H1 (cell line): Measurements from ENCODE around the gene TMEM179B. TPM values are rescaled to one million over a fixed set of nuclear protein-coding genes. Genes with fewer than 3 reads are reported as not detected.

Experiments
- CEBPB ChIP-seq: IDR thresholded peaks from 2 replicates; pipeline ENCODE4 v1.6.1; 2012; ENCODE audit warnings: low read depth, low read length
- CHD7 ChIP-seq: fragments of 300-600 bp; sonication (generic); IDR thresholded peaks from 2 replicates; pipeline ENCODE4 v1.7.1; 2012; ENCODE audit warnings: low read length, moderate library complexity, mild to moderate bottlenecking, inconsistent platforms; ENCODE audit not compliant: insufficient replicate concordance
- MAFK ChIP-seq: IDR thresholded peaks from 2 replicates; pipeline ENCODE4 v1.6.1; 2012; ENCODE audit warnings: low read depth, mild to moderate bottlenecking, improper control_type of control experiment, low read length
- RAD21 ChIP-seq, 2 experiments: IDR thresholded peaks in 1 of 2; conservative IDR thresholded peaks in 1 of 2; 2 replicates each; pipeline ENCODE4 v1.6.1; 2011; ENCODE audit warnings: low read depth in 2 of 2, low read length in 2 of 2, improper control_type of control experiment in 1 of 2, inconsistent platforms in 1 of 2, mild to moderate bottlenecking in 1 of 2, moderate library complexity in 1 of 2
- SIN3A ChIP-seq, 2 experiments: IDR thresholded peaks in 1 of 2; conservative IDR thresholded peaks in 1 of 2; 2 replicates each; pipeline ENCODE4 v1.6.1; 2011 to 2012; ENCODE audit warnings: low read length in 2 of 2, improper control_type of control experiment in 1 of 2, low read depth in 1 of 2, mild to moderate bottlenecking in 1 of 2
- SP2 ChIP-seq: IDR thresholded peaks from 2 replicates; pipeline ENCODE4 v1.6.1; 2012; ENCODE audit warnings: mild to moderate bottlenecking, low read length, inconsistent platforms
- SUZ12 ChIP-seq: fragments of 200-600 bp; sonication (generic); IDR thresholded peaks from 2 replicates; pipeline ENCODE4 v1.6.1; 2012; ENCODE audit warnings: mild to moderate bottlenecking, inconsistent platforms, low read length, moderate library complexity, mixed read lengths
- TCF12 ChIP-seq: IDR thresholded peaks from 2 replicates; pipeline ENCODE4 v1.6.1; 2011; ENCODE audit warnings: low read depth, mild to moderate bottlenecking, low read length
- polyA plus RNA-seq, 7 experiments: library from polyadenylated mRNA; depleted of rRNA in 3 of 7; stranded (reverse) in 5 of 7; unstranded in 2 of 7; fragments of >200 nt in 5 of 7; fragments of 200-250 nt in 2 of 7; gene quantifications; 1 replicate in 5 of 7; 2 replicates in 1 of 7; 4 replicates in 1 of 7; pipeline versions ENCODE4 v1.2.1 to v1.2.3, GENCODE V29; 2011 to 2013; ENCODE audit warnings: missing spikeins in 2 of 7, mixed read lengths in 2 of 7
- total RNA-seq: library from RNA; stranded (reverse); fragmentation: NEBNext Ultra II Directional; extraction: Animal tissue kit (Norgen Biotek cat#: 25700); gene quantifications from 2 replicates; pipeline ENCODE4 v1.2.1, GENCODE V29; 2021

TMEM179B gene
- total and polyA plus RNA-seq, 2 of the 8 experiments (the other 6 are each of a cell fraction or from before 2014, with no cell fraction given): 18.6 to 62.2 TPM

DNA sequence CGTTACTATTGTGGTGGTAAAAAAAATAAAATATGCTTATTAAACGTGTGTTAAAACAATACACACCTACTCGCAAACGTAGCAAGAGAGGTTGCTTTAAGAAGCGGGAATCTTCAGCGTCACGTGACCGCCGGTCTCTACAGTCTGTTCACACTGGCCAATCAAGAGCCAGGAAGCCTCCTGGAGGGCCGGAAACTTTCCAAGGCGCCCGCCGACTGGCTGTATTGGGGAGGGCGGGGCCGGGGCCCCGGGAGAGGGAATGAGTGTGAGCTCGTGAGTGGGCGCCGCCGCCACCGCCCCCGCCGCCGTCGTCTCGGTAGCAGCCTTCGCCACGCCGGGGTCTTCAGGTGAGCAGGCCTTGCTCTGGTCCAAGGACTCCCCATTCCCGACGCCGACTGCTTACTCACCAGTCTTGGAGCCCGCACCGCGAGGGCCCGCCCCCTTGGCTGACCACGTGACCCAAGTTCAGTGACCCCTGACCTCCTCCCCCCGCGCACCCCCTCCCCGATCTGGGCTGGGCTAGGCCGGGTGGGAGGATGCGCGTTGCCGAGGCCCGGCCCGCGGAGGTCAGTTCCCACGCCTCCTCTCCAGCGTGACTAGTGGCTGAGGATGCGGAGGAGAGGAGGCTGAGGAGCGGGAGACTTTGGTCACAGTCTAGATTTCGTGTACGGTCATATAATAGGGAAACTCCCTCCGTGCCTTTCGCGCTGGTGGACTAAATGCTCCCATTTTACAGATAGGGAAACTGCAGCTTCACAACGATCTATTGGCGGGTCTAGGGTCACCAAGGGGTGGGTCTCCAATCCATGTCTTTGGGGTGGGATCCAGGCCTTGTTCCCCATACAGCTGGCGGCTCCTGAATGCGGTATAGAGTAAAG is 15.8 kb upstream of the TMEM179B start, which contains the start of gene TAF6L (continued):
- no peak for TF ChIP-seq TCF12
- TF ChIP-seq RAD21 (IDR thresholded peaks at IDR 0.05 in 1 of 2, conservative IDR thresholded peaks at IDR 0.05 in 1 of 2; ENCODE audit: low read depth in 2 of 2, low read length in 2 of 2): no peak
- no peak for TF ChIP-seq SP2
- peak; percentile 45 to 57; a peak in 2 of 4 replicates for TF ChIP-seq SIN3A (conservative IDR thresholded peaks at IDR 0.05 in 1 of 2, IDR thresholded peaks at IDR 0.05 in 1 of 2; ENCODE audit: low read depth in 1 of 2, low read length in 2 of 2)
- TF ChIP-seq CEBPB: no peak
- TF ChIP-seq MAFK: no peak
- no peak for TF ChIP-seq SUZ12
- TF ChIP-seq CHD7: no peak
